WTC11 (cell line): Measurements from ENCODE around the gene MRNIP.

ENCODE experiments used
- CREB1 ChIP-seq: sonication (generic); formaldehyde crosslinking; IDR thresholded peaks from 2 replicates; pipeline ENCODE4 v1.8.0; 2023; ENCODE audit warnings: mild to moderate bottlenecking, missing genetic modification reagents
- CTCF ChIP-seq: fragments of 200-600 bp; IDR thresholded peaks from 2 replicates; pipeline ENCODE4 v1.8.0; 2022; ENCODE audit warnings: antibody characterized with exemption
- E2F5 ChIP-seq: sonication (generic); formaldehyde crosslinking; IDR thresholded peaks from 2 replicates; pipeline ENCODE4 v1.8.1; 2022; ENCODE audit warnings: mild to moderate bottlenecking, moderate library complexity, missing genetic modification reagents
- ESRRA ChIP-seq: sonication (generic); formaldehyde crosslinking; IDR thresholded peaks from 2 replicates; pipeline ENCODE4 v1.8.1; 2022; ENCODE audit warnings: mild to moderate bottlenecking, missing genetic modification reagents, borderline replicate concordance
- FOXJ3 ChIP-seq: sonication (generic); formaldehyde crosslinking; IDR thresholded peaks from 2 replicates; pipeline ENCODE4 v1.9.0; 2021; ENCODE audit warnings: missing genetic modification reagents, mild to moderate bottlenecking, borderline replicate concordance
- GRHL2 ChIP-seq: fragments of 250-450 bp; sonication (Bioruptor Pico); IDR thresholded peaks from 2 replicates; pipeline ENCODE4 v1.8.0; 2022; ENCODE audit warnings: mild to moderate bottlenecking, moderate library complexity; ENCODE audit not compliant: insufficient replicate concordance, severe bottlenecking
- IRF1 ChIP-seq: sonication (generic); formaldehyde crosslinking; IDR thresholded peaks from 2 replicates; pipeline ENCODE4 v1.8.0; 2023; ENCODE audit warnings: missing genetic modification reagents
- NR2C2 ChIP-seq: sonication (generic); formaldehyde crosslinking; IDR thresholded peaks from 2 replicates; pipeline ENCODE4 v1.8.0; 2022; ENCODE audit warnings: mild to moderate bottlenecking, missing genetic modification reagents

GRCh38 chr5:179812997-179813607 lies 45.5 kb downstream of the MRNIP start:
- TF ChIP-seq E2F5 (no peak), CREB1 (CRISPR knock-in tag) (no peak), ESRRA (no peak), IRF1 (CRISPR knock-in tag) (no peak), NR2C2 (CRISPR knock-in tag) (no peak), FOXJ3 (CRISPR knock-in tag) (no peak), CTCF (no peak), GRHL2 (CRISPR knock-in tag) (no peak)
